Mucosa of gallbladder (tissue), 1 donor: ENCODE results near the gene EMX1. TPM values are rescaled to one million over a fixed set of nuclear protein-coding genes. Genes with fewer than 3 reads are reported as not detected.
"Not testable (repeated sequence)": the region's sequence is repeated elsewhere in the genome, so short reads cannot be mapped to it uniquely, and the experiment has no call there.

Experiments used
- DNase-seq: peaks from one replicate; pipeline ENCODE4 v3.0.0-alpha.2; 2020; ENCODE audit warnings: low spot score
- total RNA-seq: library from RNA; stranded (reverse); gene quantifications from one replicate; pipeline ENCODE4 v1.2.1, GENCODE V29; 2021
- donor health status: DM: no; HTN: no; CAD: no.

EMX1 gene
- total RNA-seq, 1 donor from 2014 or later, result 0.12 TPM

DNA sequence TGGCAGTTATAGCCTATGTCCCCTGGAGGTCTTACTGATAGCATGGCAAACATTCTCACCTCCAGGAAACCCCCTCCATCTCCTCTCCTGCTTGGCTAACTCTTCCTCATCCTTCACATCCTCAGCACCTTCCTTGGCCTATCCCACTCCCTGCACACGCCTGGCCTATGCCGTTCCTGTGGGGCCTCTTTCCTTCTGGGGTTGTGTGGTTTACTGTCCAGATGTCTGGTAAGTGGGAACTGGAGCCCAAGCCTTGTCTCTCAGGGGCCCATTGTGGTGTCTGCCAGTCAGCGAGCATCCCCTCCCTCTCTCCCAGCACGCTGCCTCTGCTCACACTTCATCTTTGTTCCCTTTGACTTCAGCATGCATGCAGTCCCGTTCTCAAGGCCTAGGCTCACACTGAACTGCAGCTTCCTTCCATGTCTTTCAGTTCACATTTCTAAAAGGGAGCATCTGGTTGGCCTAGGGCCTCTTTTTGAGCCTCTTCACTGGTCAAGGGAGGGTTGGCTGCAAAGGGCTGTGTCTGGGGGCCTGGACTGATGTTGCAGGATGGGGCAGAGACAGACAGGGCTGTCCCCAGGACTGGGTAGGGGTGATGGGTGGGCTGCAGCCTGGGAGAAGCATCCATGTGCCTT lies 17.0 kb upstream of the EMX1 start:
- DNase-seq, result no peak

- no peak for DNase-seq
These were observed 15.9 kb upstream of the EMX1 start for GRCh38 chr2:72901426-72901825.

DNA sequence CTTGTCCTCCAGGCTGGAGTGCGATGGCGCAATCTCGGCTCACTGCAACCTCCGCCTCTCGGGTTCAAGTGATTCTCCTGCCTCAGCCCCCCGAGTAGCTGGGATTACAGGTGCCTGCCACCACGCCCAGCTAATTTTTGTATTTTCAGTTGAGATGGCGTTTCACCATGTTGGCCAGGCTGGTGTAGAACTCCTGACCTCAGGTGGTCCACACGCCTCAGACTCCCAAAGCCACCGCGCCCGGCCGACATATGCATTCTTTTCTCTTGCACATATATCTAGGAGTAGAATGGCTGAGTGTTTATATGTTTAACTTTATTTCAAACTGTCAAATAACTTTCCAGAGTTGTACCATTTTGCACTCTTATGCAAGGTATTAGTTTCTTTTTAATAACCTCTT lies 9.9 kb upstream of the EMX1 start:
- not testable (repeated sequence) for DNase-seq

- no peak for DNase-seq
These were observed 8.6 kb upstream of the EMX1 start for GRCh38 chr2:72908741-72909140.

- DNase-seq, result no peak
These were observed 6.1 kb upstream of the EMX1 start for GRCh38 chr2:72911256-72911655.

GRCh38 chr2:72913486-72914205 lies 3.7 kb upstream of the EMX1 start:
- DNase-seq, result no peak

DNA sequence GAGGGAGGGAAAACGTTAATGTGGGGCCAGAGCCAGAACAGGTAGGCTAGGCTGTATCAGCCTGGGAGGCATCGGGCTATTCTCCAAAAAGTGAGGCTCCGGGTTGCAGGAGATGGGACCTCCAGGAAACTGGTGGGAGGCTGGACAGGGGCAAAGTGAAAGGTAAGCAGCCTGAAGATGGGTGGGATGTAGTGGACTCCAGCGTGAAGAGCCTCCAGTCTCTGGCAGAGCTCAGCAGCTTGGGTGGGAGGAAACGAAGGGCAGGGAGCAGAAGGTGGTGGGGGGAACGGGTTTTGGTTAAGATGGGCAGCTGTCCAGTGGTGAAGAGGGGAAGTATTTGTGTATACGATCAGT lies 3.1 kb upstream of the EMX1 start:
- DNase-seq, result no peak

GRCh38 chr2:72914589-72915319 lies 2.6 kb upstream of the EMX1 start:
- no peak for DNase-seq

DNA sequence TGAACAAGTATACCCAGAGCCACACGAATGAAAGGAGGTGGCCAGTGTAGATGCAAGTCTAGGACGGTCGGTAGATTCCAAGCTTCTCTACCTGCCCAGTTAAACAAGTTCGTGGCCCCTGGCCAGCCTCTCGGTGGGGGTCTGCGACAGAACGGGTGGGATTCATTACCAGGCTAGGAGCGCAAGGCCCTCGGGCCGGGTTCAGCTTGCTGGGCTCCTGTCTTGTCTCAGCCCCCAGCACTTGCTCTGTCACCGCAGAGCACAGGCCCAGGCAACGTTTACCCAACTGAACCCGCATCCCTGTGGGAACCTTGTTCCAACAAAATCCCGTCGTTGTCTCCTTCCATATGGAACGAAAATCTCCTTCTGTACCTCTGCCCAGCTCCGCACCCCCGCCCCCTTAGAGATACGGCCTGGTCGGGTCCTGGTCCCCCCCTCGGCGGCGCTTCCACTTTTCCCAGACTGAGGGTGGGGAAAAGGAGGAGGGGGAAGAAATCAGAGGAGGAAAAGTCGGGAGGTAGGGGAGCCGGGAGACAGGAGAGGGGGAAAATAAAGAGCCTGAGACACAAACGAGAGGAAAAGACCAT lies 1.9 kb upstream of the EMX1 start:
- no peak for DNase-seq

DNA sequence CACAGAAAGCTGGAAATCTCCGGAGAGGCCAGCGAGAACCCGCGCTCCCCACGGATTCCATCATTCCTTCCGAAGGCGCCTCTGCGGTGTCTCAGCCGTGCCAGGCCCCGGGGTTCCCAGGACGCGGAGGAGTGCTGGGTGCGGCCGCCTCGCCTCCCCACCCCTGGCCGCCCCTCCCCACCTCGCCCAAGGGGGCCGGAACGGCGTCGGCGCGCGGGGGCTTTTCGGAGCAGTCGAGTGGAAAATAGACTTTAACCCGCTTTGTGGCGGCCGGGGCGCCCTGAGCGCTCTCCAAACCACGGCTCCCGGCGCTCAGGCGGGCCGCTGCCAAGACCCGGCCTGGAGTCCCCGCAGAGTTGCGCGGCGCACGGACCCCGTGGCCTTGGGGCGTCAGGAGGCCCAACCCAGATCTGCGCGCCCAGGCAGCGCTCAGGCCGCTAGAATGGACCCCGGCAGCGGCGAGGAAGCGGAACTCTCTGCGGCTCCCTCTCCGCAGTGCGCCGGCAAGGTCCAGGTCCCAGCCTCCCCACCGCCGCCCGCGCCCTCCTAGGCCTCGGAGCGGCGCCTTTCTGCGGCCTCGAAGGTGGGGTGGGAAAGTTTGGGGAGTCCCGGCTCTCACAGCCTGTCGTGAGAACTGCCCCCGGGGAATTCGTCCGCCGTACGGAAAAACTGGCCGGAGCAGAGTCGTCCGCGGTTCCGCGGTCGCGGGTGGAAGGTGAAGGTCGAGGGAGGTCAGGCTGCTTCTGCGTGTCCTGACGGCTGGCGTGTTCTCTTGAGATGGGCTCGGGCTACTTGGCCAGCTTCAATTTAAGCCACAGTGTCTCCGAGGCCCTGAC lies 1.2 kb upstream of the EMX1 start:
- peak; percentile 59 for DNase-seq

DNA sequence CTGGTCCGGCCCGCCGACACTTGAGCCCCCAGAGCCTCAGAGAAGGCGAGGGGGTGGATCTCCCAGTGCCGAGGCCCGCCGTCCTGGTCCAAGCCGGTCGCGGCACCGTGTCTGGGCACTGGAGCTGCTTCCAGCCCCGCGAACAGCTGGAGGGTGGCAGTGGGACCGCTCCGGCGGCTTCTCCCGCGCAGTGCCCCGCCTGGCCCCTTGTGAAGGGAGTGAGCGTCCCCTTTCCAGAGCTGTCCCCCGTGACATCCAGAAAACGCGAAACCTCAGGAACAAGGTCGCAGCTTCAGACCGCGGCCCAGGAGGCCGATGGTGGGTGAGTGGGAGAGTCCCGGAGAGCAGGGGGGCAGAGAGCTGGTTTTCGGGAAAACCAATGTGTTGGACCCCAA lies 579 bp upstream of the EMX1 start:
- DNase-seq, result no peak

GRCh38 chr2:72917877-72918553 lies 696 bp downstream of the EMX1 start:
- DNase-seq, result no peak

DNA sequence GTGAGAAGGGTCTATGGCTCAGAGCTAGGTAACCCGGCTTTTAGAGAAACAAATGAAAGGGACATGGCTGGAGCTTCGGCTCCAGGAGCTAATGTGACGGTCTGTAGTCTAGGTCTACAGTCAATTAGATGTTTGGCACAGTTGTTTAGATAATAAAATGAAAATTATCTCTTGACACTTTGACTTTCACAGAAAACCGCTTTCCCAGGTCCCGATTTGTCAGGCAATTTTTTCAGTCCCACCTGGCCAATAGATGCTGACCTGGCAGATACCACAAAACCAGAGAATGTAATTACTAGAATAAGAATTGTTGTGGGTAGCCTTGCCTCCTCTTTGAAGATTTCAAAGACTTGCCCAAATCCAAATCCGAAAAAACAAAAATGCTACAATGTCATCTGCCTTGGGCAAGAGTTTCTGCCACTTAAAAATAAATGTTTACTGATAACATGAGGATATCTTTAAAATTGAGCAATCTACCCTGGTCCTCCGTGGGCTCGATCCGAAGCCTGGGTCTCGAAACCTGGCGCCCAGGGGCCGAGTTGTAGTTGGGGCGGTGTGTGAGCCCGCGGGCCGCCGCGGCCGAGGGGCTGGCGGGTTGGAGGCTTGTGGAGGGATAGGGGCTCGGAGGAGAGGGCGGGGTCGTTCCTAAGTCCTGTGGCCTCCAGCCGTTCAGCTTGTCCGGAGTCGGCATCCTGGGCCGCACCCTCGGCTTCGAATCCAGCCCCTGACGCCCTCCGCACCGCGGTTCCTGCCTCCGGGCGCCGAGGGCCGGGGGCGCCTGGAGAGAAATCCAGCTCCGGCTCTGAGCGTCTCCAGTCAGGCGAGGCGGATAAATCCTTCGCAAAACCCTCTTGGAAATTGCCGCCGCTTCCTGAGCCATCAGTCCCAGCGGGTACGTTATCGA lies 2.3 kb downstream of the EMX1 start:
- no peak for DNase-seq

GRCh38 chr2:72920318-72921087 lies 3.2 kb downstream of the EMX1 start:
- DNase-seq, result no peak

DNA sequence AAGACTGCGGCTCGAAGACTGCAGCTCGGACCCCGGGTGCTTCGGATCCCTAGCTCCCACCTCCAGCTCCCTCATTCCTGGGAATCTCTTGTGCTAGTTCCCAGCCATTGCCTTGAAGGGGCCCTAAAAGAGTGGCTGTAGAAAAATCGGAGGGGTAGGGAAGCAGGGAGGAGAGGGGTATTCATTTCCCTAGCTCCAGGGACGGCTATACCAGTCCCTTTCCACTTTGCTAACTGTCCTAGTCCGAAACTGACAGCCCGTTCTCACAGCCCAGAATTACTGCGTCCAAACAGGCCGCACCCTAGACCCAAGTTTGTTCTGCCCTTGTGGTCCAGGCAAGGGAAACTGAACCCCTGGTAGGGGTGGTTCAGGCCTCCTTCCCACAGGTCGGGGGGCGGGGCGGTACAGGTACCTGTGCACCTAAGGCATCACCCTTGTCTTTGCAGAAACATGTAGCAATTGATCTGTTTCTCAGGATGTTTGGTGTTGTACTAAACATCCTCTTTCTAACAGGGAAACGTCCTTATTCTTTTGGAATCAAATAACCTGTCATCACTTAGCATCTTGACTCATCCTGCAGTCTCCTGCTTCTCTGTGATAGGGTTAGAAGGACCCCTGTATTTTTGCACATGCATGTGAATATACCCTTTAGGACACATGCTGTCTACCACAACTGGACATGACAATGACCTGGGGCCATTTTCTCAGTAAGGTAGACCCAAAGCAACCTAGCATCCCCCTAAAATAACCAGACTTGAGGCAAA lies 4.0 kb downstream of the EMX1 start:
- DNase-seq, result no peak

GRCh38 chr2:72921853-72922252 lies 4.5 kb downstream of the EMX1 start:
- no peak for DNase-seq

DNA sequence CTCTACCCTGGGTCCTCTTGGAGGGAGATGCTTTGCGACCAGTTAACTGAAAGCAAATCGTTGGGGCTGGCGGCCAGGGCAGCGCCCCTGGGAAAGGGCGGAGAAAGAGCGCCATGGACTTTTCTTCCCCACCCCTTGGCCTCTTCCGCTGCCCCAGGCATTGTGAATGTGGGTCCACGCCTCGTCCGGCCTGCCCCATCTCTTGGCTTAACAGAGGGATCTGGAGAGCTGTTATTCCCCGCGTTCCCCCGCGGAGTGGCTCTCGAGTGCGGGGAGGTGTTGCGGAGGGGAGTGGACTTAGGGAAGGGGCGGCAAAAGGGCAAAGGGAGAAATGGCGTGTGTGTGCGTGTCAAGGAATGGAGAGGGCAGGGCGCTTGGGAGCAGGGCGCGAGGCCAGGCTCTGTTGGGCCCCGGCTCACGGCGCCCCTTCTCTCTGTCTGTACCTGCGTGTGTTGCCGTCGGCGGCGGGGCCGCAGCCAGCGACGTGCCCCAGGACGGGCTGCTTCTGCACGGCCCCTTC lies 6.6 kb downstream of the EMX1 start:
- no peak for DNase-seq
